K562 (cell line): ENCODE data around the gene LMBRD1. TPM values are rescaled to one million over a fixed set of nuclear protein-coding genes. Genes with fewer than 3 reads are reported as not detected.

Experiments used
- ATAC-seq: fragments of 200-7000 bp; cut with Tn5 transposase; 3 replicates; pipeline ENCODE4 v1.9.1; 2020; ENCODE audit warnings: moderate library complexity
- BruUV-seq: library from RNA; stranded (reverse); fragments of 400-500 nt; replicated peaks from 2 replicates; lab custom pipeline; 2021; lab: Mats Ljungman, UMichigan
- CTCF ChIA-PET: fragments of 300-600 bp; formaldehyde crosslinking; extraction: SDS; loops from one replicate; lab custom pipeline; 2021; ENCODE audit warnings: low intra/inter-chr PET ratio; lab: Yijun Ruan, JAX
- POLR2A ChIA-PET: fragments of 300-600, 350-650 bp; sonication (Branson Sonifier 250); formaldehyde crosslinking; extraction: SDS; loops from one replicate; lab custom pipeline; 2021; ENCODE audit warnings: antibody characterized with exemption, inconsistent platforms; lab: Yijun Ruan, JAX
- DNase-seq, 4 experiments: peaks; one replicate each; pipeline versions ENCODE4 v3.0.0 to v3.0.0-alpha.2; 2011 to 2018; ENCODE audit warnings: low spot score in 3 of 4, mixed read lengths in 3 of 4; ENCODE audit errors: extremely low read depth in 1 of 4
- FAIRE-seq: peaks from 2 replicates; lab custom pipeline; 2011; peaks lifted over from hg19 to GRCh38; lab: Jason Lieb, UNC
- H2AFZ ChIP-seq: 2 replicates; pipeline ENCODE4 v1.6.0; 2011; ENCODE audit warnings: low read depth, low read length, control low read depth, inconsistent platforms
- H3K27ac ChIP-seq: fragments of 200-600 bp; 3 replicates; pipeline ENCODE4 v1.8.0; 2011; ENCODE audit warnings: low read depth, mild to moderate bottlenecking, control low read depth, inconsistent platforms, low read length, moderate library complexity, mixed read lengths; ENCODE audit errors: extremely low read depth
- H3K27me3 ChIP-seq, 2 experiments: fragments of 300-600 bp in 1 of 2; 2 replicates in 1 of 2; 3 replicates in 1 of 2; pipeline versions ENCODE4 v1.6.0 to v1.8.0; 2011; ENCODE audit warnings: inconsistent platforms in 2 of 2, low read length in 2 of 2, mild to moderate bottlenecking in 1 of 2, mixed read lengths in 1 of 2, moderate library complexity in 1 of 2; ENCODE audit not compliant: control insufficient read depth in 2 of 2, insufficient read depth in 2 of 2
- H3K36me3 ChIP-seq: fragments of 300-600 bp; 3 replicates; pipeline ENCODE4 v1.8.0; 2011; ENCODE audit warnings: mild to moderate bottlenecking, low read length, inconsistent platforms; ENCODE audit not compliant: control insufficient read depth, insufficient read depth
- H3K4me1 ChIP-seq, 2 experiments: fragments of 200-600 bp in 1 of 2; replicated peaks in 1 of 2; 2 replicates in 1 of 2; 3 replicates in 1 of 2; pipeline versions ENCODE4 v1.5.1 to v1.8.0; 2011; ENCODE audit warnings: inconsistent platforms in 2 of 2, low read length in 2 of 2, mild to moderate bottlenecking in 1 of 2, mixed read lengths in 1 of 2, moderate library complexity in 1 of 2; ENCODE audit not compliant: control insufficient read depth in 2 of 2, insufficient read depth in 2 of 2
- H3K4me2 ChIP-seq: 2 replicates; pipeline ENCODE4 v1.6.1; 2011; ENCODE audit warnings: low read length, control low read depth, inconsistent platforms, mixed read lengths; ENCODE audit not compliant: insufficient read depth
- H3K4me3 ChIP-seq: fragments of 200-600 bp; sonication (generic), shearing (Covaris generic); 2 replicates; pipeline ENCODE4 v1.5.1; 2016; ENCODE audit warnings: control low read depth, inconsistent platforms
- H3K79me2 ChIP-seq: fragments of 200-600 bp; 3 replicates; pipeline ENCODE4 v1.8.0; 2011; ENCODE audit warnings: low read length, inconsistent platforms; ENCODE audit not compliant: control insufficient read depth, insufficient read depth
- H3K9ac ChIP-seq, 2 experiments: 2 replicates each; pipeline versions ENCODE4 v1.6.0 to v1.6.1; 2011; ENCODE audit warnings: low read depth in 2 of 2, low read length in 2 of 2, control low read depth in 1 of 2, inconsistent platforms in 1 of 2, mild to moderate bottlenecking in 1 of 2, mixed read lengths in 1 of 2; ENCODE audit not compliant: insufficient read depth in 1 of 2
- H3K9me1 ChIP-seq: one replicate; pipeline ENCODE4 v1.6.0; 2011; ENCODE audit warnings: inconsistent platforms, mild to moderate bottlenecking, low read length, moderate library complexity; ENCODE audit not compliant: control insufficient read depth, insufficient read depth
- H3K9me3 ChIP-seq: replicated peaks from 2 replicates; pipeline ENCODE4 v1.5.1; 2011; ENCODE audit warnings: low read depth, low read length, inconsistent platforms; ENCODE audit not compliant: control insufficient read depth, insufficient read depth
- H4K20me1 ChIP-seq: replicated peaks from 2 replicates; pipeline ENCODE4 v1.6.1; 2011; ENCODE audit warnings: low read length, inconsistent platforms, mixed read lengths; ENCODE audit not compliant: control insufficient read depth, insufficient read depth
- FOS ChIP-seq: IDR thresholded peaks from 3 replicates; pipeline ENCODE4 v1.6.1; 2011; ENCODE audit not compliant: insufficient read length; ENCODE audit errors: extremely low read depth
- FOXJ2 ChIP-seq: fragments of 200-800 bp; sonication (Bioruptor generic); IDR thresholded peaks from 2 replicates; pipeline ENCODE4 v1.6.1; 2016; ENCODE audit warnings: missing genetic modification characterization, missing compliant biosample characterization
- HDGF ChIP-seq: fragments of 450-650 bp; IDR thresholded peaks from 2 replicates; pipeline ENCODE4 v1.6.1; 2016
- IRF2 ChIP-seq: sonication (generic); formaldehyde crosslinking; IDR thresholded peaks from 2 replicates; pipeline ENCODE4 v1.8.1; 2022; ENCODE audit warnings: mild to moderate bottlenecking, missing genetic modification reagents
- MAZ ChIP-seq, 2 experiments: fragments of 450-650 bp in 1 of 2; sonication (generic) in 1 of 2; formaldehyde crosslinking; IDR thresholded peaks in 1 of 2; conservative IDR thresholded peaks in 1 of 2; 2 replicates each; pipeline versions ENCODE4 v1.4.0 to v1.5.0; 2020; ENCODE audit warnings: mild to moderate bottlenecking in 1 of 2, missing genetic modification reagents in 1 of 2
- MBD2 ChIP-seq: sonication (generic); IDR thresholded peaks from 2 replicates; pipeline ENCODE4 v1.6.1; 2016; ENCODE audit warnings: low read depth, borderline replicate concordance
- MCM2 ChIP-seq: fragments of 450-650 bp; IDR thresholded peaks from 2 replicates; pipeline ENCODE4 v1.6.1; 2017; ENCODE audit warnings: low read depth, mild to moderate bottlenecking
- SNIP1 ChIP-seq: fragments of 450-650 bp; IDR thresholded peaks from 2 replicates; pipeline ENCODE4 v1.7.1; 2017; ENCODE audit warnings: low read depth, mild to moderate bottlenecking
- YBX1 ChIP-seq: fragments of 450-650 bp; IDR thresholded peaks from 2 replicates; pipeline ENCODE4 v1.7.1; 2016; ENCODE audit warnings: mild to moderate bottlenecking
- ZNF165 ChIP-seq: fragments of 250-450 bp; sonication (Bioruptor Pico); IDR thresholded peaks from 2 replicates; pipeline ENCODE4 v1.4.0; 2020; ENCODE audit warnings: borderline replicate concordance
- ZNF589 ChIP-seq: fragments of 200-800 bp; sonication (Bioruptor generic); IDR thresholded peaks from 2 replicates; pipeline ENCODE4 v1.6.1; 2016; ENCODE audit warnings: low read depth, missing genetic modification characterization, missing compliant biosample characterization
- ZNF699 ChIP-seq: fragments of 250-450 bp; sonication (Bioruptor Pico); IDR thresholded peaks from 2 replicates; pipeline ENCODE4 v1.8.0; 2021; ENCODE audit warnings: mild to moderate bottlenecking, moderate library complexity; ENCODE audit not compliant: insufficient replicate concordance
- WGBS: fragments of 100-300 bp; shearing (Covaris generic); methylation state at CpG from one replicate; pipeline ENCODE4 v1.1.6; 2016; ENCODE audit warnings: low coverage, mixed read lengths; ENCODE audit not compliant: insufficient coverage; ENCODE audit errors: missing lambda C conversion rate; 5-methylcytosine and 5-hydroxymethylcytosine counted together
- in situ Hi-C: fragments of 300-500 bp; cut with MboI; formaldehyde crosslinking; loops from 4 replicates; pipeline ENCODE4 v1.15.0; 2018; ENCODE audit warnings: inconsistent platforms, mixed read lengths
- intact Hi-C: fragments of 100-400 bp; cut with micrococcal nuclease; formaldehyde crosslinking; loops from 2 replicates; pipeline ENCODE4 v1.14.2; 2022
- polyA plus RNA-seq, 8 experiments: library from polyadenylated mRNA; depleted of rRNA in 4 of 8; stranded (reverse) in 5 of 8; unstranded in 3 of 8; fragments of >200 nt; fragmentation: Nextera tagmentation in 2 of 8; fragmentation: Illumina TruSeq in 1 of 8; extraction: Ambion mirVana in 2 of 8; extraction: Trizol in 1 of 8; gene quantifications; 2 replicates each; pipeline versions ENCODE4 v1.2.1 to v1.2.3, GENCODE V29; 2011 to 2014; ENCODE audit warnings: inconsistent platforms in 1 of 8, missing spikeins in 1 of 8
- total RNA-seq, 7 experiments: library from RNA; depleted of rRNA in 6 of 7; stranded (reverse); fragments of >200 nt in 6 of 7; fragmentation: Illumina TruSeq in 2 of 7; extraction: Trizol in 2 of 7; gene quantifications; 2 replicates each; pipeline versions ENCODE4 v1.2.1 to v1.2.3, GENCODE V29; 2011 to 2021; ENCODE audit warnings: low replicate concordance in 1 of 7
- TF ChIP-seq, protein P1 (sequence below): sonication (generic); formaldehyde crosslinking; IDR thresholded peaks from 2 replicates; pipeline ENCODE4 v1.8.1; 2022; ENCODE audit warnings: missing genetic modification reagents
- TF ChIP-seq, protein P2 (sequence below): fragments of 450-650 bp; formaldehyde crosslinking; IDR thresholded peaks from 2 replicates; pipeline ENCODE4 v1.4.0; 2020; ENCODE audit warnings: mild to moderate bottlenecking, moderate library complexity
- TF ChIP-seq, protein P3 (sequence below): sonication (generic); formaldehyde crosslinking; IDR thresholded peaks from 2 replicates; pipeline ENCODE4 v1.8.0; 2022; ENCODE audit warnings: mild to moderate bottlenecking, low read depth, missing genetic modification reagents

LMBRD1 gene
- total and polyA plus RNA-seq, 9 of the 15 experiments (the other 6 are each of a cell fraction or from before 2014, with no cell fraction given), result 14.0 to 85.2 (median 26.5) TPM

DNA sequence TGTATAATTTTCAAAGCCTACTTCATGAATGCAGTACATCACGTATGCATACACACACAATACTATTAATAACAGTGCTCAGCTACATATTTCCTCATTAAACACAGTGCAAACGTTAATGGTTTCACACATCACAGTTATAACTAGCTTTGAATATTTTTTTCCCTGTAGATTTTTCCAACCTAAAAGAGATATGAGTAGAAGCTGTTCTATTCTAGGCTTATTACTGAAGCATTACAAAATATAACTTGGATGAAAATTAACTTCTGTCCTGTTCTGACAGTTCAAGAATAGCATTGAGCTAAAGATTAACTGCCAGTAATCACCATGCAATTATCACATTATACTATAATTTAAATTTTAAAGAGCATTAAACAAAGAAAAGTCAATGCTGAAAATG, 6.2 kb downstream of the LMBRD1 start:
- no peaks in the 10 kb centered on the region for H3K9me3 ChIP-seq
- CTCF ChIA-PET, result no interaction called here
- no peaks in the 10 kb centered on the region for H3K27me3 ChIP-seq
- no peak overlapping the region for H3K4me2 ChIP-seq
- H3K4me1 ChIP-seq, result peaks cover 6 to 8% of the 10 kb centered on the region in 2 experiments
- no TSS peak for BruUV-seq
- H3K36me3 ChIP-seq, result peaks cover 18% of the 10 kb centered on the region; the same call in 2 of the 3 replicates
- no peak for TF ChIP-seq IRF2
- TF ChIP-seq, protein P1, sequence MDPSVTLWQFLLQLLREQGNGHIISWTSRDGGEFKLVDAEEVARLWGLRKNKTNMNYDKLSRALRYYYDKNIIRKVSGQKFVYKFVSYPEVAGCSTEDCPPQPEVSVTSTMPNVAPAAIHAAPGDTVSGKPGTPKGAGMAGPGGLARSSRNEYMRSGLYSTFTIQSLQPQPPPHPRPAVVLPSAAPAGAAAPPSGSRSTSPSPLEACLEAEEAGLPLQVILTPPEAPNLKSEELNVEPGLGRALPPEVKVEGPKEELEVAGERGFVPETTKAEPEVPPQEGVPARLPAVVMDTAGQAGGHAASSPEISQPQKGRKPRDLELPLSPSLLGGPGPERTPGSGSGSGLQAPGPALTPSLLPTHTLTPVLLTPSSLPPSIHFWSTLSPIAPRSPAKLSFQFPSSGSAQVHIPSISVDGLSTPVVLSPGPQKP, result no peak
- no peak overlapping the region for H2AFZ ChIP-seq
- DNase-seq (no peak), ATAC-seq (no peak), FAIRE-seq (no peak)
- H3K4me3 ChIP-seq, result no peak overlapping the region
- WGBS, result 67% methylated on average over 2 of the region's 2 CpGs
- no peaks in the 10 kb centered on the region for H3K9me1 ChIP-seq
- H4K20me1 ChIP-seq, result no peaks in the 10 kb centered on the region
- POLR2A ChIA-PET, result no interaction called here
- H3K9ac ChIP-seq, result no peak overlapping the region
- intact Hi-C loops, result no loop called here
- peaks cover 61% of the 10 kb centered on the region for H3K79me2 ChIP-seq
- H3K27ac ChIP-seq, result no peak overlapping the region
- in situ Hi-C loops, result no loop called here

DNA sequence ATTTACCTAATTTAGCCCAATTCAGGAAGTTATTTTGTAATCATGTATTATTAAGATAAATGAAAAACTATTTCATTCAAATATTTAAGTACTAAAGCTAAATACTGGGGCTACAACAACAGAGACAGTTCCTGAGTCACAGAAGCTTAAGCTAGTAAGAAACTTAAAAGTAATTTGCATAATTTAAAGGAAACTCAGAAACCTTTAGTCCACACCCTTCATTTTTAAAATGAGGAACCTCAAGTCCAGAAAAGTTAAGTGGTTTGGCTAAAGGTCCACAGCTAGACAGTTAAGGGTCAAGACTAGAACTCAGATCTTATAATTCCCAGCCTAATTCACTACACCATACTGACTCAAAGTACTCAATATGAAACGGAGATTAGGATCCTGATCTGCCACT, 7.2 kb downstream of the LMBRD1 start:
- peaks cover 3 to 5% of the 10 kb centered on the region in 2 experiments; a peak in 4 of 5 replicates for H3K4me1 ChIP-seq
- H3K4me2 ChIP-seq, result no peak overlapping the region
- no peaks in the 10 kb centered on the region for H3K27me3 ChIP-seq
- FAIRE-seq (no peak), DNase-seq (no peak), ATAC-seq (no peak)
- no peak overlapping the region for H2AFZ ChIP-seq
- ChIA-PET POLR2A (no interaction called here), CTCF (no interaction called here)
- H3K9me1 ChIP-seq, result no peaks in the 10 kb centered on the region
- H3K27ac ChIP-seq, result no peak overlapping the region
- intact Hi-C loops (no loop called here), in situ Hi-C loops (no loop called here)
- no TSS peak for BruUV-seq
- H3K9ac ChIP-seq, result no peak overlapping the region
- no peak overlapping the region for H3K4me3 ChIP-seq
- no peaks in the 10 kb centered on the region for H4K20me1 ChIP-seq
- H3K36me3 ChIP-seq, result peaks cover 18% of the 10 kb centered on the region; the same call in 2 of the 3 replicates
- peaks cover 51% of the 10 kb centered on the region for H3K79me2 ChIP-seq
- no peaks in the 10 kb centered on the region for H3K9me3 ChIP-seq
- WGBS, result 63% methylated on average over 1 of the region's 1 CpG
- TF ChIP-seq FOS (no peak), FOXJ2 (tag) (no peak), MBD2 (no peak), MCM2 (no peak), MAZ (CRISPR knock-in tag; conservative IDR thresholded peaks at IDR 0.05 in 1 of 2, IDR thresholded peaks at IDR 0.05 in 1 of 2) (no peak), YBX1 (no peak), SNIP1 (no peak), ZNF699 (CRISPR knock-in tag) (no peak), ZNF589 (CRISPR knock-in tag) (no peak), HDGF (no peak), ZNF165 (no peak)
- TF ChIP-seq, protein P2, sequence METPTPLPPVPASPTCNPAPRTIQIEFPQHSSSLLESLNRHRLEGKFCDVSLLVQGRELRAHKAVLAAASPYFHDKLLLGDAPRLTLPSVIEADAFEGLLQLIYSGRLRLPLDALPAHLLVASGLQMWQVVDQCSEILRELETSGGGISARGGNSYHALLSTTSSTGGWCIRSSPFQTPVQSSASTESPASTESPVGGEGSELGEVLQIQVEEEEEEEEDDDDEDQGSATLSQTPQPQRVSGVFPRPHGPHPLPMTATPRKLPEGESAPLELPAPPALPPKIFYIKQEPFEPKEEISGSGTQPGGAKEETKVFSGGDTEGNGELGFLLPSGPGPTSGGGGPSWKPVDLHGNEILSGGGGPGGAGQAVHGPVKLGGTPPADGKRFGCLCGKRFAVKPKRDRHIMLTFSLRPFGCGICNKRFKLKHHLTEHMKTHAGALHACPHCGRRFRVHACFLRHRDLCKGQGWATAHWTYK, result no peak
- TF ChIP-seq, protein P3, sequence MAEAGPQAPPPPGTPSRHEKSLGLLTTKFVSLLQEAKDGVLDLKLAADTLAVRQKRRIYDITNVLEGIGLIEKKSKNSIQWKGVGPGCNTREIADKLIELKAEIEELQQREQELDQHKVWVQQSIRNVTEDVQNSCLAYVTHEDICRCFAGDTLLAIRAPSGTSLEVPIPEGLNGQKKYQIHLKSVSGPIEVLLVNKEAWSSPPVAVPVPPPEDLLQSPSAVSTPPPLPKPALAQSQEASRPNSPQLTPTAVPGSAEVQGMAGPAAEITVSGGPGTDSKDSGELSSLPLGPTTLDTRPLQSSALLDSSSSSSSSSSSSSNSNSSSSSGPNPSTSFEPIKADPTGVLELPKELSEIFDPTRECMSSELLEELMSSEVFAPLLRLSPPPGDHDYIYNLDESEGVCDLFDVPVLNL (CRISPR knock-in tag), result no peak
